Fibroblast of the aortic adventitia (primary cell): Measurements from ENCODE around the gene C2orf81. TPM values are rescaled to one million over a fixed set of nuclear protein-coding genes. Genes with fewer than 3 reads are reported as not detected.

Source experiments
- DNase-seq: peaks from one replicate; pipeline ENCODE4 v3.0.0-alpha.2; 2010; ENCODE audit warnings: low read depth
- H3K4me3 ChIP-seq: 2 replicates; pipeline ENCODE4 v1.5.1; 2011; ENCODE audit warnings: low read depth, mild to moderate bottlenecking, control low read depth, low read length, moderate library complexity
- total RNA-seq: library from RNA; depleted of rRNA; stranded (reverse); fragments of >200 nt; gene quantifications from 2 replicates; pipeline ENCODE4 v1.2.3, GENCODE V29; 2012; ENCODE audit warnings: low replicate concordance
- TF ChIP-seq, protein P1 (sequence below): IDR thresholded peaks from 2 replicates; pipeline ENCODE4 v1.5.1; 2011; ENCODE audit warnings: mild to moderate bottlenecking, low read length, control low read depth, inconsistent platforms; ENCODE audit not compliant: insufficient read depth

The C2orf81 gene
- total RNA-seq, 1 donor = 2.8 TPM

DNA sequence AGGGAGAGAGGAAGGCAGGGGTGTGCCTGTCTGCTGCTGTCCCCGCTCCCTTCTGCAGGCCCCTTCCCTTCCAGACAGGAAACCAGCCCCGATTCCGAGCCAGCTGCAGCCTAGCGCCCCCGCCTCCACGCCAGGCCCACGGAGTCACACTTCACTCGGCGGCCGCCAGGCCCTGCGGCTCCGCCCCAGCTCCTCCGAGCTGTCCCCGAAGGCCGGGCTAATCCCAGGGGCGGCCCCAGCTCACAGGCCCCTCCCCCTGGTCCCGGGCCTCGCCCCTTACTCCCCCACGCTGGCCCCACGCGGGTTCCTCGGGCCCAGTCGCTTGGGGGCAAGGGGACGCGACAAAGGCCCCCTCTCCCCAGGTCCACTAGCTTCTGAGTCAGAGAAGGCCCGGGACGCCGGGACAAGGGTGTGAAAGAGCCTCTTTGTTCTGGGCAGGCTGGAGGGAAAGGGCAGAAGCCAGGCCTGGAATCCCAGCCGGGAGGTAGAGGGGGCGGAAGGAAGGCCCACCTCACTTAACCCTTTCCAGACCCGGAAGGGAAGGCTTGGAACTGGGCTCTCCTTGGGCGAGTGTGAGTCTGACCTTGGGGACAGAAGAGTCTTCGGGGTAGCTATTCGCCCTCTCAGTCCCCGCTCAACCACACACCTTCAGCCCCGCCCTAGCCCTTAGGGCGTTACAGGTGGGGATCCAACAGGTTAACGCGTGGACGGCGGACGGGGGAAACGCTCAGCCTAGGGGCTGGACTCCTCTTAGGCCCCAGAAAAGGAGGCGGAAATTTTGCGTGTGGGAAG, 19.2 kb upstream of the C2orf81 start:
- DNase-seq = peak; percentile 80
- H3K4me3 ChIP-seq = peak overlapping the region; percentile 76
- TF ChIP-seq, protein P1, sequence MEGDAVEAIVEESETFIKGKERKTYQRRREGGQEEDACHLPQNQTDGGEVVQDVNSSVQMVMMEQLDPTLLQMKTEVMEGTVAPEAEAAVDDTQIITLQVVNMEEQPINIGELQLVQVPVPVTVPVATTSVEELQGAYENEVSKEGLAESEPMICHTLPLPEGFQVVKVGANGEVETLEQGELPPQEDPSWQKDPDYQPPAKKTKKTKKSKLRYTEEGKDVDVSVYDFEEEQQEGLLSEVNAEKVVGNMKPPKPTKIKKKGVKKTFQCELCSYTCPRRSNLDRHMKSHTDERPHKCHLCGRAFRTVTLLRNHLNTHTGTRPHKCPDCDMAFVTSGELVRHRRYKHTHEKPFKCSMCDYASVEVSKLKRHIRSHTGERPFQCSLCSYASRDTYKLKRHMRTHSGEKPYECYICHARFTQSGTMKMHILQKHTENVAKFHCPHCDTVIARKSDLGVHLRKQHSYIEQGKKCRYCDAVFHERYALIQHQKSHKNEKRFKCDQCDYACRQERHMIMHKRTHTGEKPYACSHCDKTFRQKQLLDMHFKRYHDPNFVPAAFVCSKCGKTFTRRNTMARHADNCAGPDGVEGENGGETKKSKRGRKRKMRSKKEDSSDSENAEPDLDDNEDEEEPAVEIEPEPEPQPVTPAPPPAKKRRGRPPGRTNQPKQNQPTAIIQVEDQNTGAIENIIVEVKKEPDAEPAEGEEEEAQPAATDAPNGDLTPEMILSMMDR = peak; percentile 39

DNA sequence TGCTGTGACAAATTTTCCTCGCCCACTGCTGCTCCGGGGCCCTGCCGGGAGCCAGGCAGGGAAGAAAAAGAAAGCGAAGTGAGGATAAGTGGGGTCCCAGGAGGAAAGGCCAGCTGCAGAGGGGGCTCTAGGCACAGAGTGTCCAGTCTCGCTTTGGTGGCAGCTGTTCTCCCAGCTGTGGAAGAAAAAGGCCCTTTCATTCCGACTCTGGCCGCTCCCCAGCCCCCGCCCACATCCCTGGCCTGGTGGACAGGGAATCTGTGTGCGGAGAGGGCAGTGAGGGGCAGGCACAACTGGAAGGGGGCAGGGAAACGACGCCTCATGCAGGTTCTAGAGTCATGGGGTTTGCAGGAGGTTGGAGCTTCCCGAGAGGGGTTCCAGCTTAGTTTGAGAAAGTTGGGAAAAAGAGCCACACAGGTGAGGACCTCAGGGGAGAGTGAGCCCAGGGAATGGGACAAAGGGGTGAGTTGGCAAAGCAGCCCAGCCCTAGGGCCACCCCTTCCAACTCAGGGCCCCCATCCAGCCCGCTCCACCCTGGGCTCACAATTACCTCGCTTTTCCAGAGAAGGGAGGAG, 18.5 kb upstream of the C2orf81 start:
- peak overlapping the region; percentile 76 for H3K4me3 ChIP-seq
- TF ChIP-seq, protein P1 = no peak
- DNase-seq = peak; percentile 62

DNA sequence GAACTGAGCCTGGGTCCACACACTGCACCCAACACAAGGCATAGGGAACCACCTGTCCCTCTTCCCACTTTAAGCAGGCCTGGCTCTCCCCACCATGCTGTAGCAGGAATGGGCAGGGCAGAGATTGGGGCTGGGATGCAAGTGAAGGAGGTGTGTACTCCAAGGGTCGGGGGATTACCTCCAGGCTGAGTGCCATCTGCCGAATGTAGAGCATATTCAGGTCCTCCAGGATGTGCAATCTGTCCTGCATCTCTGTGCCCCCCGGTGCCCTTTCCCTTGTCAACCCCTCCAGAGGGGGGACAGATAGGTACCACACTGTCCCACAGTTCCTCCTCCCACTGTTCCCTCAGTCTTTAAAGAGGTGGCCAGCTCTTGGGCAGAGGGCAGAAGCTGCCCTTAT, 18.0 kb upstream of the C2orf81 start:
- TF ChIP-seq, protein P1 = no peak
- DNase-seq = no peak
- H3K4me3 ChIP-seq = peak overlapping the region; percentile 76

DNA sequence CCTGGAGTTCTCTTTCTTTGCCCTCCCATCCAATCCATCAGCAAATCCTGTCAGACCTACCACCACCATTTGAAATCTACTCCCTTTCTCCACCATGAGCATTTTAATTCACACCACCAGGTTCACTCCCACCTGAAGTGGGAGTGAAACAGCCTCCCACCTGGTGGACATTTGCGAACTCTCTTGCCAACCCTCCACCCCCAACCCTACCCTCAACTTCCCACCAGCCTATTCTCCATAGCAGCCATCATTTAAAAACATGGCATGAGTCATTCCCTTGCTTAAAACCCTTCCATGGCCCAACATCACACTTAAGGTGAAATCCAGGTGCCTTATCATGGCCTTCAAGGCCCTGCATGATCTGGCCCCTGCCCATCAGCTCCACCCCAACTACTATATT, 16.8 kb upstream of the C2orf81 start:
- no peak overlapping the region for H3K4me3 ChIP-seq
- TF ChIP-seq, protein P1 = no peak
- DNase-seq = no peak

DNA sequence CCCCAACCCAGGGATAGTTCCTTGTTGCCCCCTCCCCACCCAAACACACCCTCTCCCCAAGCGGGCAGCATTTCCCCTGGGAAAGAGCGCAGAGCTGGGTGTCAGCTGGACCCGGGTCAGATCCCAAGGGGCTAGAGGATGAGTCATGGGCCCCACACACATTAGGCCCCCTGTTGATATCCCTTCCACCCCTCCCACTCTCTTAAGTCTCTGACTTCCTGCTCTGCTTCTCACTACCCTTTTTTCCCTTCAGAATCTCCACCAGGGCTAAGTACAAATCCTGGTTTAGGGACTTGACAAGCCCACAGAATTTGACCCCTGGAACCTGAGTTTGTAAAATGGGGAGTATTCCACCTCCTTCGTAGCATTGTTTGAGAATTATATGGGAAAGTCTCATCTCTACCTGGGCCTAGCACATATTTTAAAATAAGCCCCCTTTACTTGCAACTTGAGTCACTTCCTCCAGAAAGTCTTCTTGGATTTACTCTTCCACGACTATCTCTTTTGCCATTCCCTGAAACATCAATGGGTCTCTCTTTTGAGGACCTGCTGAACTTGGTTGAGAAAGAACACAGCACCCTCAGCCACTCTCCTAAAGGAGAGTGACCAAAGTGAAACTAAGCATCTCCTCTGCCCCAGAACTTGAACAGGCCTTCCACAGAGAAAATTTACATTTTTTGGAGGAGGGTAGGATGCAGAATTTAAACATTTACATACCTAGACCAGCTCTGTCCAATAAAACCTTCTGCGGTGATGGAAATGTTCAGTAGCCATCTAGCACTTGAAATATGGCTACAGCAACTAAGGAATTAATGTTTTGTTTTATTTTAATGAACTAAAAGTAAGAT, 15.7 kb upstream of the C2orf81 start:
- DNase-seq = no peak
- TF ChIP-seq, protein P1 = no peak
- H3K4me3 ChIP-seq = no peak overlapping the region

DNA sequence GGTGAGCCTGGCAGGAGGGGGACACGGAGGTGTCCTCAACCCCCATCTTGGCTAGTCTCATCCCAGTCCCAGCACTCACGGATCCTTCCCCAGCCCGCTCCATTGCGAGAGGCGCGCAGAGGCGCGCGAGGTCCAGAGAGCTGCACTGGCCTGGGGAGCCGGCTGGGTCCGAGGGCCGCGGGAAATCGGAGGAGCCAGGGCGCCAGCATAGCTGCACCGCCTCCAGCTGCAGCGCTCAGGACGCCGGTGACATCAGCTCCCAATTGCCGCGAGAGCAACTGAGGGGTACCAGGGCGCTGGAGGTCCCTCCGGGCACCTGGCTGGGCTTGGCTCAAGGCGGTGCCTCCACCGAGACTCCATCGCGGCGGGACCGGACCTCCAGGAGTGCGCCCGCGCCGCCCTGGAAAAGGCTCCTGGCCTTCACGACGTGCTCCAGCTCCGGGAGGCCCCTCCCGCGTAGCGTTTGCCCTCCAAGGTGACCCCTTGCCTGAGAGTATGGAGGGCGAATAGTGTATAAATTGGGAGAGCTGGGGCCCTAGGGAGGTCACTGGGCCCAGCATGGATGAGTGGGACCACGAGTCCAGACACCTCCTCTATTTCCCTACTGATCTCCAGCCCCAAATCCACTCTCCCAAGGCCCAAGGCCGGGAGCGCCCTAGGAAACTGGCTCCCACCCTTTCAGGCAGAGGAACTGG, 14.8 kb upstream of the C2orf81 start:
- DNase-seq = no peak
- no peak overlapping the region for H3K4me3 ChIP-seq
- TF ChIP-seq, protein P1 = no peak
